Ishikawa (cell line): ENCODE measurements around the gene FKBP2.

Experiments
- CEBPB ChIP-seq: IDR thresholded peaks from 2 replicates; pipeline ENCODE4 v1.6.1; 2012
- CREB1 ChIP-seq: IDR thresholded peaks from 2 replicates; pipeline ENCODE4 v1.6.1; 2012; ENCODE audit warnings: low read depth
- EGR1 ChIP-seq: IDR thresholded peaks from 2 replicates; pipeline ENCODE4 v1.6.1; 2012
- EP300 ChIP-seq: IDR thresholded peaks from 2 replicates; pipeline ENCODE4 v1.6.1; 2012; ENCODE audit warnings: borderline replicate concordance
- FOXM1 ChIP-seq: IDR thresholded peaks from 2 replicates; pipeline ENCODE4 v1.6.1; 2012; ENCODE audit warnings: low read depth, borderline replicate concordance
- MAX ChIP-seq: IDR thresholded peaks from 2 replicates; pipeline ENCODE4 v1.6.1; 2012
- NFIC ChIP-seq: IDR thresholded peaks from 2 replicates; pipeline ENCODE4 v1.6.1; 2012
- RAD21 ChIP-seq: IDR thresholded peaks from 2 replicates; pipeline ENCODE4 v1.6.1; 2012; ENCODE audit warnings: low read depth
- REST ChIP-seq: IDR thresholded peaks from 2 replicates; pipeline ENCODE4 v1.6.1; 2012; ENCODE audit warnings: low read depth, mild to moderate bottlenecking
- TAF1 ChIP-seq: IDR thresholded peaks from 2 replicates; pipeline ENCODE4 v1.6.1; 2012; ENCODE audit warnings: low read depth, mild to moderate bottlenecking
- TCF12 ChIP-seq: IDR thresholded peaks from 2 replicates; pipeline ENCODE4 v1.6.1; 2012; ENCODE audit warnings: low read depth
- TEAD4 ChIP-seq: IDR thresholded peaks from 2 replicates; pipeline ENCODE4 v1.6.1; 2012
- USF1 ChIP-seq: IDR thresholded peaks from 2 replicates; pipeline ENCODE4 v1.6.1; 2012
- YY1 ChIP-seq: IDR thresholded peaks from 2 replicates; pipeline ENCODE4 v1.6.1; 2012; ENCODE audit warnings: low read depth
- ZBTB7A ChIP-seq: IDR thresholded peaks from 2 replicates; pipeline ENCODE4 v1.6.1; 2012; ENCODE audit warnings: low read depth

FKBP2 gene

GRCh38 chr11:64243236-64243854 is 2.5 kb downstream of the FKBP2 start:
- no peak for TF ChIP-seq EP300
- no peak for TF ChIP-seq CREB1
- no peak for TF ChIP-seq CEBPB
- no peak for TF ChIP-seq NFIC
- TF ChIP-seq ZBTB7A: no peak
- TF ChIP-seq EGR1: no peak
- no peak for TF ChIP-seq FOXM1
- no peak for TF ChIP-seq USF1
- TF ChIP-seq YY1: no peak
- TF ChIP-seq REST: no peak
- no peak for TF ChIP-seq MAX

- TF ChIP-seq TEAD4: no peak
- TF ChIP-seq REST: no peak
- TF ChIP-seq CEBPB: no peak
- no peak for TF ChIP-seq EGR1
Measured at GRCh38 chr11:64244107-64244506, 3.2 kb downstream of the FKBP2 start.

GRCh38 chr11:64244966-64245365 is 4.1 kb downstream of the FKBP2 start:
- TF ChIP-seq USF1: no peak

GRCh38 chr11:64245401-64245796 is 4.5 kb downstream of the FKBP2 start:
- no peak for TF ChIP-seq TCF12
- TF ChIP-seq YY1: no peak
- no peak for TF ChIP-seq EGR1
- TF ChIP-seq REST: no peak
- TF ChIP-seq TAF1: no peak
- no peak for TF ChIP-seq MAX
- no peak for TF ChIP-seq FOXM1
- no peak for TF ChIP-seq TEAD4
- no peak for TF ChIP-seq RAD21
- TF ChIP-seq EP300: no peak

GRCh38 chr11:64245797-64246620 is 5.1 kb downstream of the FKBP2 start:
- TF ChIP-seq TCF12 (no peak), TAF1 (peak; percentile 29), EP300 (no peak), YY1 (peak; percentile 33; the same call in 1 of the 2 replicates), MAX (no peak; the same call in 1 of the 2 replicates), ZBTB7A (peak; percentile 68; the same call in 1 of the 2 replicates), USF1 (no peak), TEAD4 (peak; percentile 52; the same call in 1 of the 2 replicates)
